Hepatocyte (in vitro differentiated cells): ENCODE measurements around the gene FOXF2.

Experiments
- EZH2 ChIP-seq: fragments of 200-600 bp; sonication (generic); IDR thresholded peaks from 2 replicates; pipeline ENCODE4 v1.6.1; 2016; ENCODE audit warnings: antibody characterized with exemption, mild to moderate bottlenecking, borderline replicate concordance
- TF ChIP-seq, protein P1 (sequence below): fragments of 200-600 bp; sonication (generic); IDR thresholded peaks from 2 replicates; pipeline ENCODE4 v1.5.1; 2016; ENCODE audit warnings: antibody characterized with exemption, mild to moderate bottlenecking; ENCODE audit not compliant: poor library complexity

DNA sequence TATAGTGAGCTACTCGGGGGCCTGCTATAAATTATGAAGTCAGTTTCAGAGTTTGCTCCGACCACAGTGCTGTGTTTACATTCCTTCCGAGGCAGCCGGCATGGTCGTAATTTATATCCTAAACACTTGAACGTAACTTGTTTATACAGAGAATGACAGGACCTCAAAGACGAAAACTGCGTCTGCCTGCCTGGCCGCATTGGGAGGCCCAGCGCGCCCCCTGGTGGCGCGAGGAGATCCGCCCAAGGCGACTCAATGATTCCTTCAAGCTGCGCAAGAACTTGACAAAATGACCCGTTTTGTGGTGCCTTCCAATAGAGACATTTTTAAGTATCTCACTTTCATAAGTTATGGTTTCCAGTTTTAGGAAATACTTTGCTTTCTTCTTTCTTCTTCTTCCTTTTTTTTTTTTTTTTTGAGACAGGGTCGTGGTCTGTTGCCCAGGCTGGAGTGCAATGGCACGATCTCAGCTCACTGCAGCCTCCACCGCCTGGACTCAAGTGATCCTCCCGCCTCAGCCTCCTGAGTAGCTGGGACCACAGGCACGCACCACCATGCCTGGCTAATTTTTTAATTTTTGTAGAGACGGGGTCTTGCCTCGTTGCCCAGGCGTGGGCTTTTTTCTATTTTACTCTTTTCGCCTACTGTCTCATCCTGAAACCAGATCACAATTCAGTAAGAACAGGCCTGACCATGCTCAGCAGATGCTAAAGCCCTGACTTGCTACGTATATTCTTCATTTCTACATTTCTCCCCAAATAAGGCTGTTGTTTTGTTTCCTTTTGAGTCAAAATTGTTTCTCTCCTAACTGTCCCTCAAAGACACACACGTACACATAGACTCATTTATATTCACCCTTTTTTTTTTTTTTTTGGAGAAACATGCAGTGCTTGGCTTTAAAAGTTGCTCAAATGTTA, 7.8 kb downstream of the FOXF2 start:
- TF ChIP-seq, protein P1, sequence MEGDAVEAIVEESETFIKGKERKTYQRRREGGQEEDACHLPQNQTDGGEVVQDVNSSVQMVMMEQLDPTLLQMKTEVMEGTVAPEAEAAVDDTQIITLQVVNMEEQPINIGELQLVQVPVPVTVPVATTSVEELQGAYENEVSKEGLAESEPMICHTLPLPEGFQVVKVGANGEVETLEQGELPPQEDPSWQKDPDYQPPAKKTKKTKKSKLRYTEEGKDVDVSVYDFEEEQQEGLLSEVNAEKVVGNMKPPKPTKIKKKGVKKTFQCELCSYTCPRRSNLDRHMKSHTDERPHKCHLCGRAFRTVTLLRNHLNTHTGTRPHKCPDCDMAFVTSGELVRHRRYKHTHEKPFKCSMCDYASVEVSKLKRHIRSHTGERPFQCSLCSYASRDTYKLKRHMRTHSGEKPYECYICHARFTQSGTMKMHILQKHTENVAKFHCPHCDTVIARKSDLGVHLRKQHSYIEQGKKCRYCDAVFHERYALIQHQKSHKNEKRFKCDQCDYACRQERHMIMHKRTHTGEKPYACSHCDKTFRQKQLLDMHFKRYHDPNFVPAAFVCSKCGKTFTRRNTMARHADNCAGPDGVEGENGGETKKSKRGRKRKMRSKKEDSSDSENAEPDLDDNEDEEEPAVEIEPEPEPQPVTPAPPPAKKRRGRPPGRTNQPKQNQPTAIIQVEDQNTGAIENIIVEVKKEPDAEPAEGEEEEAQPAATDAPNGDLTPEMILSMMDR: peak; percentile 95
- TF ChIP-seq EZH2: peak; percentile 37
